MCF 10A (cell line): ENCODE results near the gene ABCE1. TPM values are rescaled to one million over a fixed set of nuclear protein-coding genes. Genes with fewer than 3 reads are reported as not detected.

Experiments
- BruUV-seq: library from RNA; stranded (reverse); fragments of 400-500 nt; replicated peaks from 2 replicates; lab custom pipeline; 2021; lab: Mats Ljungman, UMichigan
- CTCF ChIA-PET: fragments of 300-600 bp; sonication (Branson Sonifier 250); formaldehyde crosslinking; extraction: SDS; loops from one replicate; lab custom pipeline; 2021; ENCODE audit warnings: antibody characterized with exemption, inconsistent platforms; lab: Yijun Ruan, JAX
- POLR2A ChIA-PET: fragments of 300-600, 350-650 bp; sonication (Branson Sonifier 250); formaldehyde crosslinking; extraction: SDS; loops from one replicate; lab custom pipeline; 2020; ENCODE audit warnings: antibody characterized with exemption, inconsistent platforms; lab: Yijun Ruan, JAX
- DNase-seq: peaks from one replicate; pipeline ENCODE4 v3.0.0-alpha.2; 2018; ENCODE audit not compliant: unreplicated experiment
- H3K27ac Mint-ChIP-seq: one replicate; pipeline ENCODE4 v1.8.0; 2022; ENCODE audit warnings: mild to moderate bottlenecking, low read depth, mixed read lengths; ENCODE audit not compliant: unreplicated experiment
- H3K27me3 Mint-ChIP-seq: one replicate; pipeline ENCODE4 v1.8.0; 2022; ENCODE audit warnings: mixed read lengths; ENCODE audit not compliant: insufficient read depth, unreplicated experiment
- H3K36me3 Mint-ChIP-seq: one replicate; pipeline ENCODE4 v1.8.0; 2022; ENCODE audit warnings: mild to moderate bottlenecking, moderate library complexity, mixed read lengths; ENCODE audit not compliant: insufficient read depth, unreplicated experiment
- H3K4me1 Mint-ChIP-seq: one replicate; pipeline ENCODE4 v1.8.0; 2022; ENCODE audit warnings: mixed read lengths; ENCODE audit not compliant: insufficient read depth, unreplicated experiment
- H3K4me3 Mint-ChIP-seq: one replicate; pipeline ENCODE4 v1.8.0; 2022; ENCODE audit warnings: mild to moderate bottlenecking, moderate library complexity, mixed read lengths; ENCODE audit not compliant: unreplicated experiment
- H3K9me3 Mint-ChIP-seq: one replicate; pipeline ENCODE4 v1.8.0; 2022; ENCODE audit warnings: mixed read lengths; ENCODE audit not compliant: unreplicated experiment
- CTCF ChIP-seq: fragments of 200-600 bp; IDR thresholded peaks from one replicate; pipeline ENCODE4 v1.8.0; 2022; ENCODE audit warnings: antibody characterized with exemption, mild to moderate bottlenecking; ENCODE audit not compliant: unreplicated experiment
- intact Hi-C: fragments of 100-400 bp; cut with micrococcal nuclease; formaldehyde crosslinking; loops from 2 replicates; pipeline ENCODE4 v1.14.1; 2022
- total RNA-seq: library from RNA; stranded (reverse); gene quantifications from 2 replicates; pipeline ENCODE4 v1.2.3, GENCODE V29; 2022

Gene ABCE1
- total RNA-seq, 1 experiment from 2014 or later, result 136 TPM

DNA sequence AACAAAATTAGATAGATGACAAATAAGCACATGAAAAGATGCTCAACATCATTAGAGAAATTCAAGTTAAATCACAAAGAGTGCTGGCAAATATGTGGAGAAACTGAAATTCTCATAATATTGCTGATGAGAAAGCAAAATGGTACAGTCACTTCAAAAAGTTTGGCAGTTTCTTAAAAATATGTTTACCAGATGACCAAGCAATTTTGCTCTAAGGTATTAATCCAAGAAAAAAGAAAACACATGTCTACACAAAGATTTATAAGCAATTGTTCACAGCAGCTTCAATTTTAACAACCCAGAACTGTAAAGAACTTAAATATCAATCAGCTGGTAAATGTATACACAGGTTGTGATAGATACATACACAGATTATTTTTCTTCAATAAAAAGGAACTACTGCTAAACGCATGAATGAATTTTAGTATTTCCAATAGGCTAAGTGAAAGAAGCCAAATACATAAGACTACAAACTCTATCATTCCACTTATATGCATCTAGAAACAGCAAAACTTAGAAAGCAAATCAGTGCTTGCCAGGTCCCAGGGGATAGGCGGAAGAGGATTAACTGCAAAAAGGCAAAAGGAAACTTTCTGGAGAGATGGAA lies 70.6 kb downstream of the ABCE1 start:
- DNase-seq, result no peak
- no peak for TF ChIP-seq CTCF
- H3K36me3 Mint-ChIP-seq, result peaks cover 60% of the 10 kb centered on the region
- POLR2A ChIA-PET, result interaction anchor here (0.7 kb wide), 1 partner anchor 9 kb away, joined by 4 read pairs; no protein-coding TSS in a partner anchor
- intact Hi-C loops, result no loop called here
- H3K4me1 Mint-ChIP-seq, result peaks cover 10% of the 10 kb centered on the region
- no peak overlapping the region for H3K4me3 Mint-ChIP-seq
- CTCF ChIA-PET, result interaction anchor here (2.2 kb wide), 1 partner anchor 449 kb away, joined by 5 read pairs; no protein-coding TSS in a partner anchor
- no peaks in the 10 kb centered on the region for H3K27me3 Mint-ChIP-seq
- no TSS peak for BruUV-seq
- H3K27ac Mint-ChIP-seq, result no peak overlapping the region
- H3K9me3 Mint-ChIP-seq, result no peaks in the 10 kb centered on the region

- peaks cover 11% of the 10 kb centered on the region for H3K9me3 Mint-ChIP-seq
- intact Hi-C loops, result no loop called here
- no peak overlapping the region for H3K4me3 Mint-ChIP-seq
- ChIA-PET CTCF (interaction anchor here (0.6 to 2.2 kb wide), 3 partner anchors 15 to 993 kb away, joined by 3 to 5 read pairs (median 5); no protein-coding TSS in a partner anchor), POLR2A (interaction anchor here (1.3 kb wide), 1 partner anchor 9 kb away, joined by 11 read pairs; no protein-coding TSS in a partner anchor)
- peak overlapping the region; percentile 4 for H3K27ac Mint-ChIP-seq
- peaks cover 22% of the 10 kb centered on the region for H3K4me1 Mint-ChIP-seq
- H3K27me3 Mint-ChIP-seq, result no peaks in the 10 kb centered on the region
- no peak for TF ChIP-seq CTCF
- peaks cover 69% of the 10 kb centered on the region for H3K36me3 Mint-ChIP-seq
- no peak for DNase-seq
- no TSS peak for BruUV-seq
Measured at GRCh38 chr4:145170223-145170622, 72.1 kb downstream of the ABCE1 start.

DNA sequence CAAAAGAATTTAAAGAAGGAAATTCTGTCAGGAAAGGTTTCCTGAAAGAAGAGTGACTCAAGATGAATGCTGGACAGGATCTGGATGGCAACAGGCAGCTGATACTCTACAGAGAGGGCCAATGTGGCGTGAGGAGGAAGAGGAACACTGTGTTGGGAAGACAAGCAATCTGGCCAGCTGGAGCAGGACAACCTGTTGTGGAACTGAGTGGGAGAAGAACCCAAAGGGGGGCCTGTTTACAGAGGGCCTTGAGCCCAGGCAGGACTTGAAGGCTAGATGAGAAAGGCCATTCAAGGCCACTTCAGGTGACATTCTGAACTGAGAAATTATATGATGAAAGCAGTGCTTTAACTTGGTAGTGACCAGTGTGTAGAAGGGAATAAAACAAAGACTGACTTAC lies 73.8 kb downstream of the ABCE1 start:
- peaks cover 22% of the 10 kb centered on the region for H3K4me1 Mint-ChIP-seq
- peaks cover 56% of the 10 kb centered on the region for H3K36me3 Mint-ChIP-seq
- intact Hi-C loops, result no loop called here
- peak overlapping the region; percentile 43 for H3K27ac Mint-ChIP-seq
- BruUV-seq, result no TSS peak
- H3K9me3 Mint-ChIP-seq, result peaks cover 11% of the 10 kb centered on the region
- H3K27me3 Mint-ChIP-seq, result no peaks in the 10 kb centered on the region
- no peak for DNase-seq
- ChIA-PET POLR2A (interaction anchor here (0.7 to 1.0 kb wide), 2 partner anchors 9 to 209 kb away, joined by 3 read pairs; no protein-coding TSS in a partner anchor), CTCF (no interaction called here)
- no peak overlapping the region for H3K4me3 Mint-ChIP-seq
- TF ChIP-seq CTCF, result no peak

DNA sequence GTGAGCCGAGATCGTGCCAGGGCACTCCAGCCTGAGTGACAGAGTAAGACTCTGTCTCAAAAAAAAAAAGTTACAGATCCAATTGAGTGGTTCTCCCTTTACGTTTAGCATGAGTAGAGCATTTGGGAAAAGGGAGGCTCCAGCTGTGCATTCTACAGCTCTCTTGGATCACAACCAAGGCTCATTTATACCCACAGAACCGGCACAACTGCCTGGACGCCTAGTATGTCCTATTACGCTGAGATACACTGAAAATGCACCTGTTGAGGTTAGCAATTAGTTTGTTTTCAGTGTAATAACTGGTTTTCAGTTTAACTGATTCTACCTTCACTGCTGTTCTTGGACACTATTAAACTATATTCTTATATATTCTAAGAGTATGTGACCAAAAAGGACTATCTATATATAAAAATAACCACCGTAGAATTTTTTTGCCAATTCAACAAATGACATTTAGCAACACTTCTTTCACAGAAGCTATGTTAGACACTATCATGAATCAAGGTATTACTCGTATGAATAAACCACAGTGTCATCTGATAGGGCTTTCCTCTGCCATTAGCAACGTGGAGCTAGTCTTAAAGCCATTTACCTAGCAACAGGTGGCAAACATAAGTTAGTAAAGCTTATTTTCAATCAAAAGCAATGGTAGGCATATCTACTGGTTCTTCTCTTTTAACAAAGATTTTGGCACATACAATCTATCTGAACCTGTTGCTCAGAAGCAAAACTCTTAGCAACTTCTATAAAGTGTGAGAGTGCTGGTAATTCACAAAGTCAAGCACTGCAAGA lies 78.7 kb downstream of the ABCE1 start:
- ChIA-PET POLR2A (interaction anchor here (0.6 to 5.9 kb wide), 9 partner anchors 8 to 631 kb away, joined by 3 to 63 read pairs (median 7); partner anchors contain the start of genes ABCE1 and ANAPC10), CTCF (interaction anchor here (0.6 to 1.9 kb wide), 4 partner anchors 12 to 1003 kb away, joined by 3 to 7 read pairs (median 3); no protein-coding TSS in a partner anchor)
- no TSS peak for BruUV-seq
- no peak for TF ChIP-seq CTCF
- Mint-ChIP-seq H3K36me3 (peaks cover 30% of the 10 kb centered on the region), H3K4me3 (peak overlapping the region; percentile 73), H3K9me3 (peaks cover 11% of the 10 kb centered on the region), H3K27me3 (no peaks in the 10 kb centered on the region), H3K27ac (peak overlapping the region; percentile 85), H3K4me1 (peaks cover 24% of the 10 kb centered on the region)
- intact Hi-C loops, result no loop called here
- DNase-seq, result peak; percentile 14
